PC-9 (cell line): ENCODE data around the gene SLC38A7. TPM values are rescaled to one million over a fixed set of nuclear protein-coding genes. Genes with fewer than 3 reads are reported as not detected.
A peak's percentile ranks its signal among the peaks of the same experiment; 100 is the strongest.

Experiments
- BruUV-seq: library from RNA; stranded (reverse); fragments of 400-500 nt; replicated peaks from 2 replicates; lab custom pipeline; 2021; lab: Mats Ljungman, UMichigan
- CTCF ChIA-PET: fragments of 300-600 bp; sonication (Branson Sonifier 250); formaldehyde crosslinking; loops from one replicate; lab custom pipeline; 2022; ENCODE audit warnings: antibody characterized with exemption; lab: Charles Lee
- POLR2A ChIA-PET: fragments of 300-600 bp; sonication (Branson Sonifier 250); formaldehyde crosslinking; loops from one replicate; lab custom pipeline; 2022; ENCODE audit warnings: antibody characterized with exemption; ENCODE audit not compliant: unreplicated experiment; lab: Charles Lee
- DNase-seq, 2 experiments: peaks; one replicate each; pipeline versions ENCODE4 v3.0.0 to v3.0.0-alpha.2; 2015 to 2022; ENCODE audit warnings: mixed read lengths in 1 of 2
- H2AFZ ChIP-seq: fragments of 200-600 bp; sonication (generic); 2 replicates; pipeline ENCODE4 v1.8.1; 2017; ENCODE audit warnings: antibody characterized with exemption
- H3F3A ChIP-seq: fragments of 200-600 bp; sonication (generic); 2 replicates; pipeline ENCODE4 v1.8.1; 2017; ENCODE audit warnings: antibody characterized with exemption, mild to moderate bottlenecking, low read depth; ENCODE audit not compliant: insufficient read depth
- H3K27ac ChIP-seq: fragments of 200-600 bp; sonication (generic); 2 replicates; pipeline ENCODE4 v1.6.1; 2016; ENCODE audit warnings: mixed run types
- H3K27me3 ChIP-seq: fragments of 200-600 bp; sonication (generic); 2 replicates; pipeline ENCODE4 v1.6.1; 2016; ENCODE audit warnings: low read depth, mixed run types; ENCODE audit not compliant: insufficient read depth
- H3K36me3 ChIP-seq: fragments of 200-600 bp; sonication (generic); 2 replicates; pipeline ENCODE4 v1.6.1; 2016; ENCODE audit warnings: low read depth, mixed run types
- H3K4me1 ChIP-seq: fragments of 200-600 bp; sonication (generic); replicated peaks from 2 replicates; pipeline ENCODE4 v1.6.1; 2016; ENCODE audit warnings: mixed run types; ENCODE audit not compliant: insufficient read depth
- H3K4me2 ChIP-seq: fragments of 200-600 bp; sonication (generic); 2 replicates; pipeline ENCODE4 v1.6.1; 2017; ENCODE audit warnings: mixed run types
- H3K4me3 ChIP-seq: fragments of 200-600 bp; sonication (generic); 2 replicates; pipeline ENCODE4 v1.6.1; 2016; ENCODE audit warnings: mixed run types
- H3K79me2 ChIP-seq: fragments of 200-600 bp; sonication (generic); 2 replicates; pipeline ENCODE4 v1.6.1; 2017; ENCODE audit warnings: low read depth, mixed run types
- H3K9me2 ChIP-seq: fragments of 200-600 bp; sonication (generic); 2 replicates; pipeline ENCODE4 v1.8.1; 2017; ENCODE audit warnings: mild to moderate bottlenecking; ENCODE audit not compliant: insufficient read depth
- H3K9me3 ChIP-seq: fragments of 200-600 bp; sonication (generic); 2 replicates; pipeline ENCODE4 v1.8.1; 2016; ENCODE audit warnings: low read depth; ENCODE audit not compliant: insufficient read depth
- H4K20me1 ChIP-seq: fragments of 200-600 bp; sonication (generic); 2 replicates; pipeline ENCODE4 v1.8.1; 2017; ENCODE audit not compliant: insufficient read depth
- EZH2 ChIP-seq: fragments of 200-600 bp; sonication (generic); IDR thresholded peaks from 2 replicates; pipeline ENCODE4 v1.8.0; 2017; ENCODE audit warnings: antibody characterized with exemption, low read depth
- intact Hi-C: fragments of 100-400 bp; cut with micrococcal nuclease; formaldehyde crosslinking; loops from one replicate; pipeline ENCODE4 v1.10.0; 2022; ENCODE audit not compliant: unreplicated experiment
- total RNA-seq: library from RNA; stranded (reverse); gene quantifications from 2 replicates; pipeline ENCODE4 v1.2.3, GENCODE V29; 2021
- TF ChIP-seq, protein P1 (sequence below): fragments of 200-600 bp; sonication (generic); conservative IDR thresholded peaks from 2 replicates; pipeline ENCODE4 v1.6.1; 2017; ENCODE audit warnings: mixed run types, antibody characterized with exemption, mild to moderate bottlenecking, moderate library complexity

The SLC38A7 gene
- total RNA-seq, 1 experiment from 2014 or later: 18.6 TPM

DNA sequence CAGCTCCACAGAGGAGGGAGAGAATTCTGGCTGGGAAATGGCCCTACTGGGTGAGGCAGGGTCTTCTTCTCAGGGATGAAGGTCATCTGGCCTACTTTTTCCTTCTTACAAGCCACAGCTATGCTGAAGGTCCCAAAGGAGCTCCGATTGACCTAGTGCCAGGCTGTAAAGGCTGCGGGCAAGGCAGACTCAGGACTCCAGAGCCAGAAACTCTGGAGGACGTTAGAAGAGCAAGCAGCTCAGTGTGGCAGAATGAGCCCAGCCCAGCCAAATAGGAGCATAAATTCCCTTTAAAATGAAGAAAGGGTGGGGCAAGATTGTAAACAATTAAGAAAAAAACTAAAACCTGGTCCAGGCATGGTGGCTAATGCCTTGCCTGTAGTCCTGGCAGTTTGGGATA is 34.9 kb downstream of the SLC38A7 start:
- intact Hi-C loops: loop anchor here (10.0 kb wide), 1 partner anchor 625 kb away; the partner anchor contains the start of gene MMP15
- no peaks in the 10 kb centered on the region for H4K20me1 ChIP-seq
- no peak overlapping the region for H3K27ac ChIP-seq
- peaks cover 29% of the 10 kb centered on the region for H3F3A ChIP-seq
- no peaks in the 10 kb centered on the region for H3K9me3 ChIP-seq
- H3K9me2 ChIP-seq: no peaks in the 10 kb centered on the region
- H3K4me1 ChIP-seq: peaks cover 19% of the 10 kb centered on the region
- no TSS peak for BruUV-seq
- H3K27me3 ChIP-seq: no peaks in the 10 kb centered on the region
- no peak for DNase-seq
- no peak overlapping the region for H2AFZ ChIP-seq
- H3K4me2 ChIP-seq: no peak overlapping the region
- no peaks in the 10 kb centered on the region for H3K36me3 ChIP-seq
- CTCF ChIA-PET: no interaction called here
- POLR2A ChIA-PET: no interaction called here
- H3K4me3 ChIP-seq: no peak overlapping the region
- no peak for TF ChIP-seq EZH2
- TF ChIP-seq, protein P1, sequence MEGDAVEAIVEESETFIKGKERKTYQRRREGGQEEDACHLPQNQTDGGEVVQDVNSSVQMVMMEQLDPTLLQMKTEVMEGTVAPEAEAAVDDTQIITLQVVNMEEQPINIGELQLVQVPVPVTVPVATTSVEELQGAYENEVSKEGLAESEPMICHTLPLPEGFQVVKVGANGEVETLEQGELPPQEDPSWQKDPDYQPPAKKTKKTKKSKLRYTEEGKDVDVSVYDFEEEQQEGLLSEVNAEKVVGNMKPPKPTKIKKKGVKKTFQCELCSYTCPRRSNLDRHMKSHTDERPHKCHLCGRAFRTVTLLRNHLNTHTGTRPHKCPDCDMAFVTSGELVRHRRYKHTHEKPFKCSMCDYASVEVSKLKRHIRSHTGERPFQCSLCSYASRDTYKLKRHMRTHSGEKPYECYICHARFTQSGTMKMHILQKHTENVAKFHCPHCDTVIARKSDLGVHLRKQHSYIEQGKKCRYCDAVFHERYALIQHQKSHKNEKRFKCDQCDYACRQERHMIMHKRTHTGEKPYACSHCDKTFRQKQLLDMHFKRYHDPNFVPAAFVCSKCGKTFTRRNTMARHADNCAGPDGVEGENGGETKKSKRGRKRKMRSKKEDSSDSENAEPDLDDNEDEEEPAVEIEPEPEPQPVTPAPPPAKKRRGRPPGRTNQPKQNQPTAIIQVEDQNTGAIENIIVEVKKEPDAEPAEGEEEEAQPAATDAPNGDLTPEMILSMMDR: no peak
- no peaks in the 10 kb centered on the region for H3K79me2 ChIP-seq

DNA sequence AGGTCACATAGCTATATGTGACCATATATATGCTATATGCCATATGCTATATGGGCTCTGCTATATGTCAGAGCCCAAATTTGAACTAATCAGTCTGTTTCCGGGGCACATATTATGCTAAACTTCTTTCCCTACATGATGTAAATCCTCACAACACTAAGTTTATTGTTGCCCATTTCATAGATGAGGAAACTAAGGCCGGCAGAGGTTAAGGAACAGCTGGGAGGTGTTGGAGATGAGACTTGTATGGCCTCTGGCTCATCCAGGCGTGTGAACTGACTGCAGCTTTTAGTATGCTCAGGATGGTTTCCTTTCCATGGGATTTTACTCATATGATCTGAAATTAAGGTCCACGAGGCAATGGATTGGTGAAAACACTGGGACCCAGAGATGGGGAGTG is 37.5 kb downstream of the SLC38A7 start:
- POLR2A ChIA-PET: no interaction called here
- no peak overlapping the region for H3K4me2 ChIP-seq
- no peak overlapping the region for H3K27ac ChIP-seq
- H4K20me1 ChIP-seq: no peaks in the 10 kb centered on the region
- H3F3A ChIP-seq: peaks cover 41% of the 10 kb centered on the region
- peaks cover 26% of the 10 kb centered on the region for H3K4me1 ChIP-seq
- no peaks in the 10 kb centered on the region for H3K9me2 ChIP-seq
- BruUV-seq: no TSS peak
- no peak for DNase-seq
- intact Hi-C loops: no loop called here
- H3K27me3 ChIP-seq: no peaks in the 10 kb centered on the region
- no peaks in the 10 kb centered on the region for H3K36me3 ChIP-seq
- H3K79me2 ChIP-seq: no peaks in the 10 kb centered on the region
- CTCF ChIA-PET: no interaction called here
- TF ChIP-seq, protein P1: no peak
- TF ChIP-seq EZH2: no peak
- H3K4me3 ChIP-seq: no peak overlapping the region
- H2AFZ ChIP-seq: no peak overlapping the region
- no peaks in the 10 kb centered on the region for H3K9me3 ChIP-seq

DNA sequence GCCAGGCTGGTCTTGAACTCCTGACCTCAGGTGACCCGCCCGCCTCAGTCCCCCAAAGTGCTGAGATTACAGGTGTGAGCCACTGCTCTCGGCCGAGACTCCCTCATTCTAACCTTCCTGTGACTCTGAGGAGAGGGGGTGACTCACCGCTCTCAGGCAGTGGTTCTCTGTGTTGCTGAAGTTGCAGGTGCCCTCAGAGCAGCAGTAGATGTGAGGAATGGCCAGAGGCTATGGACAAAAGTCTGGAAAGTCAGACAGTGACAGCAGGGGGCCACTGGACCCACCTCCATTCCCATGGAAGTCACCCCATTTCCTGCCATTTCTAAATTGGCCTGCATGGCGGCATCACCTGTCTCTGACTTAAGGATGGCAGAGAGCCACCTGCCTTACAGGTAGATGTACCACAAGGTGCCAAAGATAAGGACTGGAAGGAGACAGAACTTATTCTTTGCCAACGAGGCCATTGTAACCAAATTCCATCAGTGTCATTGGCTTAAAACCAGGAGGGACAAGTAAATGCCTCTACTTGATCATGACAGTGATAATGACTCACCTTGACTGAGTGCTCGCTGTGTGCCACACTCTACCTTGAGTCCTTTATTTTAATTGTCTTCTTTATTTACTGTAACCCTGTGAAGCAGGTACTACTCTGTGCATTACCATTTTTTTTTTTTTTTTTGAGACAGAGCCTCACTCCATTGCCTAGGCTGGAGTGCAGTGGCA is 39.6 kb downstream of the SLC38A7 start:
- ChIA-PET CTCF (interaction anchor here (0.6 kb wide), 1 partner anchor 16 kb away, joined by 7 read pairs; no protein-coding TSS in a partner anchor), POLR2A (no interaction called here)
- no TSS peak for BruUV-seq
- Histone ChIP-seq H3K79me2 (no peaks in the 10 kb centered on the region), H3K9me3 (no peaks in the 10 kb centered on the region), H3K27me3 (no peaks in the 10 kb centered on the region), H3K9me2 (no peaks in the 10 kb centered on the region), H4K20me1 (no peaks in the 10 kb centered on the region), H2AFZ (no peak overlapping the region), H3K4me3 (no peak overlapping the region), H3K4me2 (peak overlapping the region; percentile 33; the same call in 1 of the 2 replicates), H3K4me1 (peaks cover 19% of the 10 kb centered on the region), H3K27ac (peak overlapping the region; percentile 69), H3K36me3 (no peaks in the 10 kb centered on the region), H3F3A (peaks cover 31% of the 10 kb centered on the region)
- peak; percentile 82 to 92 for DNase-seq
- intact Hi-C loops: loop anchor here (1.0 kb wide), 1 partner anchor 16 kb away; the partner anchor contains the start of gene CNOT1
- TF ChIP-seq EZH2: no peak
- TF ChIP-seq, protein P1: no peak
